HG02642 (cell line): ENCODE measurements around the gene TBC1D2B.
"Not testable (repeated sequence)": the region's sequence is repeated elsewhere in the genome, so short reads cannot be mapped to it uniquely, and the experiment has no call there.

Experiments
- ATAC-seq: cut with Tn5 transposase; IDR thresholded peaks from one replicate; pipeline ENCODE4 v1.9.1; 2021; ENCODE audit warnings: mild to moderate bottlenecking; ENCODE audit not compliant: unreplicated experiment, poor library complexity

The TBC1D2B gene

DNA sequence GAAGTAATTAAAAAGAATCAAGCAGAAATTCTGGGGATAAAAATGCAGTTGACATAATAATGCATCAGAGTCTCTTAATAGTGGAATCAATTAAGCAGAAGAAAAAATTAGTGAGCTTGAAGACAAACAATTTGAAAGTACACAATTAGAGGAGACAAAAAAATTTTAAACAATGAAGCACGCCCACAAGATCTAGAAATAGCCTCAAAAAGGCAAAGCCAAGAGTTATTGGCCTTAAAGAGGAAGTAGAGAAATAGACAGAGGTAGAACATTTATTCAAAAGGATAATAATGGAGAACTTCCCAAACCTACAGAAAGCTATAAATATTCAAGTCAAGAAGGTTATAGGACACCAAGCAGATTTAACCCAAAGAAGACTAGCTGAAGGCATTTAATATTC, 113.3 kb downstream of the TBC1D2B start:
- no peak for ATAC-seq

DNA sequence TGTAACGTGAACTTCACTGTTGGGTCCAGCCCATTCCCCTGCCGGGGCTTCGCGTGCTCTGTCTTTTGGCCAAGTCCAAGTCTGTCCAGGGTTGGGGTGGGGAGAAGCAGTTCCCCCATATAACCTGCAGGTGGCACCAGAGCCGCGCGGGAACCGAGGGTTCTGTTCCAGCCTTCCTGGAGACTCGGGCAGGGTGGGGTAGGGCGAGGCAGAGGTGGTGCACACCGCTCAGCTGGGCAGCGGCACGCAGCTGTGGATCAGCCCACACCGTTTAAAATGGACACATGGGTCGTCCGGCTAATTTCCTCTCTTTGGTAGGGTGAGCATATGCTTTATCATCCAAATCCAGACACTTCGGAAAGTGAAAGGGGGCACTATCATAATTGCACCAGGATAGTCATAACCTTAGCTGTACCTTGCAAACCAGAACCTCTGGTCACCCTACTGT, 118.1 kb downstream of the TBC1D2B start:
- peak; percentile 76 for ATAC-seq

DNA sequence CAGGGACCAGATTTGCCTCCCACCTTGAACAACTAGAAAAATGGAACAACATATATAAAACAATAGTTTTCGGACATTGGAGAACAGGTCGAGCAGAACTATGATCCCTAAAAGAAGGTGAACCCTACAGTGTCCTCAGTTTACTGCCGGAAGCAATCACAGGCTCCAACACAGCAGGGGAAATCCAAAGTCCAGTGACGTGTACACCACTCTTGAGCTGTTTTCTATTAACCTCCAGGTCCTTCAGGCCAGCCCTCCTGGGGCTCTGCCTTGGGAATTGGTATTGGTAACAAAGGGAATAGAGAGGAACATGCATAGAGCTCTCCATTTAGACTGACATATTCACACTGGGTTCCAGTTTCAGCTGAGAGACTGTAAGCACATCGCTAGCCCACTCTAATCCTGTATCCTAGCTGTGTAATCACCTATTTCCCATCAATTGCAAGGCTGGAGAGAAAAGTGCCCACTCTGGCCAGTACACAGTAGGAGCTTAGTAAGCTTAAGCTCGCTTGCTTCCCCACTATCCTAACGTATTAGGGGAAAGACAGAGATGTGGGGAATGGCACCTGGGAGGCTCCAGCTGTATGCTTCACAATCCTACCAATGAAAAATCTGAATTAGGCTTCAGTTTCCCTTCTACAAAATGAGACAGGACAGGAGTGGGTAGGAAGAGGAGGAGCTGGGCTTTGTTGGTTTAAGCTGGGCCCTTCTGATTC, 118.6 kb downstream of the TBC1D2B start:
- not testable (repeated sequence) for ATAC-seq

DNA sequence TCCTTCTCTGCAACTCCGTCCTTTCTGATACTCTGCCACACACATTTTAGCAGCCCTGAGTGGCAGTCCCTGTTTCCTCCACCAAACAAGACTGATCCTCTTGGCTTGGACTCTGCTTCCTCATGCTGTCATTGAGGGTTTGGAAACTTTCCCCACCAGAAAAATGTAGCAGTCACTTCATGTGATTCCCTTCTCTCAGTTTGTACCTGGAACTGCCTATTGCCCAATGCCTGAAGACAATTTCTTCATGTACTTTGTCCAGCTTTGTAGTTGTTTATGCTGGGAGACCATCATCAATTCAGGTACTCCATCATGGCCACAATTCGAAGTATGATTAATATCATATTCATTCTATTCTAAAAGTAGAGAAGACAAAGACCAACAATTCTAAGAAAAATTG, 119.5 kb downstream of the TBC1D2B start:
- not testable (repeated sequence) for ATAC-seq

DNA sequence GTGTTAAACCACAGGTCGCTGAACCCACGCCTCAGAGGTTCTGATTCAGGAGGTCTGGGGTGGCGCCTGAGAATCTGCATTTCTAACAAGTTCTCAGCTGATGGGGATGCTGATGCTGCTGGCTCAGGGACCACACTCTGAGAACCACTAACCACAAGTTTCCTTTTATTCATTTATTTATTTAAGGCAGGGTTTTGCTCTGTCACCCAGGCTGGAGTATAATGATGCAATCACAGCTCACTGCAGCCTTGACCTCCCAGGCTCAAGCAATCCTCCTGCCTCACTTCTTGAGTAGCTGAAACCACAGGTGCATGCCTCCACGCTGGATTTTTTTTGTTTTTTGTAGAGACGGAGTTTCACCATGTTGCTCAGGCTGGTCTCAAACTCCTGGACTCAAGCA, 123.6 kb downstream of the TBC1D2B start:
- not testable (repeated sequence) for ATAC-seq

DNA sequence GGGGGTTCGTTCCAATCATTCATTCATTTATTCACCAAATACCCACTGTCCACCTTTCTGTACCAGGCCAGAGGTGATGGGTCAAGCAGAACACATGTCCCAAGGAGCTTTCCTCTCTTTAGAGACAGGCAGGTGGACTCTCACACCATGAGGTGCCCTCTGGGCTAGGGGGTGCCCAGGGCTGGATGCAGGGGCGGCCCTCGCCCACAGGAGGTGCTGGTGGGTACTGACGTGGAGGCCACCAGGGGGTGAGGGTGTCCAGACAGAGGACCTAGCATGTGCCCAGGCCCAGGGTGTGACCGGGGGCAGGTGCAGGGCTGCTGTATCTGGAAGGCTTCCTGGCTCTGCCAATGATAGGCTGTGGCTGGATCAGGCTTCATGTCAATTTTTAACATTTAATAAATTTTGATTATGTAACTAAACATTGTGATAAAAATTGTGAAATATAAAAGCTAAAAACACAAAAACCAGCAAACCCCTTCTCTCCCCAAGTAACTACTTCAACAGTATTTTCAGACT, 124.5 kb downstream of the TBC1D2B start:
- ATAC-seq: not testable (repeated sequence)

DNA sequence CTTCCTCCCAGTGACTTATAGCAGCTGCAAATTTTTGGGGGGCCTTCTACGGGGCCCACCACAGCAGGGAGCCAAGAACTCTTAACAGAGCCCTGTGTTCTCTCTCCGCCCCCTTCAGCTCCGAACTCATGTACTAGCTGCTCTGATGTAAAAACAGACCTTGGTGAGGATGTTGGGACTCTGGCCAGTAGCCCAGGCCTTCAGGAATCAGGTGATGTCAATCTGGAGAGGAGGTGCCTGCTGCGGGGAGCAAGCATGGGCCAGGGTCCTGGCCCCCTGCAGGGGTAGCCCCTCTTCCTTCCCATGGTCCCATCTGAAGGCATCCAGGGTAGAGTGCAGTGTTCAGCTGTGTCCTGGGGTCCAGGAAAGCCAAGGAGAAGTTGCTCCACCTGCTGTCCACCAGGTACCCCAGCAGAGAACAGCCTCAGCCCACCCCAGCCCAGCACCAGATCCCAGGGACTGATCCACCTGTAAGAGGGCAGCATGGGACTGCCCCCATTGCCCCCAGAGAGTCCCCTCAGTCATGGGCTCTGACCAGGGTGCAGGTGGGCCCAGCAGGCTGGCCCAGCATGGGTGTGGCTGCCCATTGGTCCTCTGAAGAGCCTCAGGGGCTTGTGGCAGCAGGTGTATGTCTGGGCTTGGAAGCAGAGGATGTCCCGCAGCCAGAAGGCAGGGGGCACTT, 126.3 kb downstream of the TBC1D2B start:
- ATAC-seq: not testable (repeated sequence)

DNA sequence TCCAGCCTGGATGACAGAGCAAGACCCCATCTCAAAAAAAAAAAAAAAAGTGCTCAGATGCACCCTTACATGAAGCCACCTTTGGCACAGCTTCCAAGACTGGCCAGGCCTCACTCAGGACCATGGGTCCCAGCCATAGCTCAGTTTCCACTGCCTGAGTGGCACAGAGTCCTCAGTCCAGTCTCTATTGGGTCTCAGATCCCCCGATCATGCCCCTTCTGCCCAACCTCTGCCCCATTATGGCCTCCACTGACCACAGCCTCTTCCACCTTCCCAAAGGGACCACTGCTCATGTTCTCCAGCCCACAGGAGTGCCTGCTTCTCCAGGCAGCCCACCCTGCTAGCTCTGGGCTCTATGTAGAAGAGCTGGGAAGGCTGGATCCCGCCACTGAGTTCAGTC, 127.0 kb downstream of the TBC1D2B start:
- ATAC-seq: not testable (repeated sequence)

DNA sequence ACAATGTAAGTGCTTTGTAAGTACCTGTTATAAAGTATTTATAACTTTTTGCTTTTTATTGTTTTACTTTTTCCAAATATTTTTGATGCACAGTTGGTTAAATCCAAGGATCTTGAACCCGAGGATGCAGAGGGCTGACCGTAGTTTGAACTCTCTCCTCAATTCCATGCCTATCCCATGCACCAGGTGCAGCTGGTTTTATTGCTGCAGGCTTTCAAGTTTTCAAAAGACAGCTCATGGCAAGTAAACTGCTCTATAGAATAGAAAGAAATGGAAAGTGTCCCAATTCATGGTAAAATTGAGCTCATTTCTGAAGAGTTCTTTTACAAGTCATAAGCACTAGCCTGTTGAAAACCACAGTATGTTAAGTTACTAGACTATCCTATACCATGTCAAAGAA, 131.9 kb downstream of the TBC1D2B start:
- no peak for ATAC-seq
